ENCODE measurements around the gene NFU1.

GRCh38 chr2:69381337-69381737 is 55.9 kb downstream of the NFU1 start:
- TF ChIP-seq CTCF (conservative IDR thresholded peaks at IDR 0.05; ENCODE audit: low read length) (no peak), EZH2phosphoT487 (IDR thresholded peaks at IDR 0.05; ENCODE audit: borderline replicate concordance, low read depth, low read length) (no peak)

All from OCI-LY7 (cell line).